HG02981 (cell line): Measurements from ENCODE around the gene P2RY14.

Source experiments
- ATAC-seq: cut with Tn5 transposase; IDR thresholded peaks from one replicate; pipeline ENCODE4 v1.9.1; 2021; ENCODE audit warnings: mild to moderate bottlenecking, moderate library complexity; ENCODE audit not compliant: unreplicated experiment

Gene P2RY14

GRCh38 chr3:151278230-151278629, at the start of gene P2RY14:
P2RY14 (minus strand) TSS chr3:151278542; CDS start chr3:151214316, 64,226 bp downstream.
- ATAC-seq, result no peak

- ATAC-seq, result no peak
Observed at GRCh38 chr3:151327571-151328198, 49.3 kb upstream of the P2RY14 start.

- ATAC-seq, result no peak
Observed at GRCh38 chr3:151322511-151322910, 44.2 kb upstream of the P2RY14 start.

GRCh38 chr3:151321526-151321925, 43.2 kb upstream of the P2RY14 start:
- ATAC-seq, result no peak

GRCh38 chr3:151320131-151320530, 41.8 kb upstream of the P2RY14 start:
- ATAC-seq, result no peak

- ATAC-seq, result no peak
Observed at GRCh38 chr3:151319628-151320027, 41.3 kb upstream of the P2RY14 start.

- no peak for ATAC-seq
Observed at GRCh38 chr3:151318991-151319390, 40.6 kb upstream of the P2RY14 start.

- ATAC-seq, result no peak
Observed at GRCh38 chr3:151318313-151318712, 40.0 kb upstream of the P2RY14 start.

GRCh38 chr3:151316267-151316991, 38.1 kb upstream of the P2RY14 start, which contains the start of gene GPR87:
GPR87 (minus strand) TSS chr3:151316820; CDS start chr3:151300100, 16,720 bp downstream.
- no peak for ATAC-seq

- ATAC-seq, result no peak
Observed at GRCh38 chr3:151315846-151316245, 37.5 kb upstream of the P2RY14 start.

- no peak for ATAC-seq
Observed at GRCh38 chr3:151315136-151315535, 36.8 kb upstream of the P2RY14 start.

GRCh38 chr3:151314593-151314992, 36.3 kb upstream of the P2RY14 start:
- ATAC-seq, result no peak

- ATAC-seq, result no peak
Observed at GRCh38 chr3:151314137-151314536, 35.8 kb upstream of the P2RY14 start.

GRCh38 chr3:151312972-151313371, 34.6 kb upstream of the P2RY14 start:
- no peak for ATAC-seq

GRCh38 chr3:151309566-151309965, 31.2 kb upstream of the P2RY14 start:
- ATAC-seq, result no peak

- no peak for ATAC-seq
Observed at GRCh38 chr3:151307583-151308488, 29.5 kb upstream of the P2RY14 start.

GRCh38 chr3:151307131-151307530, 28.8 kb upstream of the P2RY14 start:
- ATAC-seq, result no peak

- ATAC-seq, result no peak
Observed at GRCh38 chr3:151306168-151306810, 27.9 kb upstream of the P2RY14 start.

- no peak for ATAC-seq
Observed at GRCh38 chr3:151305775-151306151, 27.4 kb upstream of the P2RY14 start.

- ATAC-seq, result no peak
Observed at GRCh38 chr3:151305060-151305774, 26.9 kb upstream of the P2RY14 start.
